ENCODE measurements around the gene IL18. TPM values are rescaled to one million over a fixed set of nuclear protein-coding genes. Genes with fewer than 3 reads are reported as not detected.

Gene IL18
- total RNA-seq, 1 donor from 2014 or later: not detected

DNA sequence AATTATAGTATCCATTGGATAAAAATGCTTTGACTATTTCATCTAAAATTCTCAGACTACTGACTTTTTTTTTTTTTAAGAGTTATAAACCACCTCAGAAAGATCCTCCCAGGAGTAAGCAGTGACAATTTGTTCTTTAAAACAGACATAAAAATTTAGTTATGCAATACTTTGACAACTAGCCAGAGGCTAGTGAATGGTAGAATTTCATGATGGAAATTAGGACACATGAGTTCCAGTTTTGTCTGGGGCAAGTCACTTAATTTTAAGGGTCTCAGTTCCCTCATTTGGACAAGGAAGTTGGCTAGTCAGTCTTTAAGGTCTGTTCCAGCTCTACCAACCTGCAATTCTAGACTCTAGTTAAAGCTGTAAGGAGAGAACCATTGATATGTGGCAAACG, 2.9 kb downstream of the IL18 start:
- no peaks in the 10 kb centered on the region for H3K36me3 Mint-ChIP-seq (ENCODE audit: low read depth)
- no peaks in the 10 kb centered on the region for H3K9me3 Mint-ChIP-seq
- DNase-seq (ENCODE audit: low read depth, low spot score): no peak
- peaks cover 4% of the 10 kb centered on the region for H3K27me3 Mint-ChIP-seq (ENCODE audit: low read depth)
- H3K27ac Mint-ChIP-seq (ENCODE audit: unreplicated experiment): no peak overlapping the region
- no peak for TF ChIP-seq CTCF (conservative IDR thresholded peaks at IDR 0.05)
- no peak overlapping the region for H3K4me3 Mint-ChIP-seq
- H3K4me1 Mint-ChIP-seq: no peaks in the 10 kb centered on the region

DNA sequence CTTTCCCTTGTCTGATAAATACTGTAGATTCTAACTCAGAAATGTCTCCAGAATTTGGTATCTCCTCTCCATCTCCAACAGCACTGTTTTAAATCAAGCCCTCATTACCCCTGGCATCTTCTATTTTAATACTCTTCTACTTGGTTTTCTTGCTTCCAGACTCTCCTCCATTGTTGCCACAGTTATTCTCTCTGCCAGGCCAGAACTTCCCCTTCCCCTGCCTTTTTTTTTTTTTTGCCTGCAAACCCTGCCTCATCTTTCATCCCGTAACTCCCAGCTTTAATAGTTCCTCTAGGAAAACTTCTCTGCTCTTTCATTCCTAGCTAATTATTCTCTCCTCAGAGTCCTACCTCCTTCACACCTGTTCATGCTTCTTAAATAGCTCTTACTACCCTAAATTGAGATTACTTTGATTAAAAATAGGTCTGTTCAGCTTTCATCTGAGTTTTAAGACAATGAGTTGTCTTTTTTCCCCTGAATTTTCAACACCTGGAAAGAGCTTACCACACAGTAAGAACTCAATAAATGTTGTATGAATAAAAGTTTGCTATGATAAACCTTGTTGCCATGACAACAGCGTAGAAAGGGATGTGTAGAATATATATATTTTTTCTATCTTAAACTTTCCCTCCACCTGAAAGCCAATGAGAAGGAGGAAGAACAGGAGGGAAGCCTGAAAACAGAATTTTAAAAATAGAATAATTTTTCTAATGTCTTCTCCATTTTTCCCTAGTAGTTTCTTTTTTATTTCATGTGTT, 3.6 kb downstream of the IL18 start:
- no peak overlapping the region for H3K27ac Mint-ChIP-seq (ENCODE audit: unreplicated experiment)

GRCh38 chr11:112159098-112160065, 4.5 kb downstream of the IL18 start:
- no peak for DNase-seq (ENCODE audit: low read depth, low spot score)
- H3K4me3 Mint-ChIP-seq: no peak overlapping the region
- H3K9me3 Mint-ChIP-seq: no peaks in the 10 kb centered on the region
- H3K36me3 Mint-ChIP-seq (ENCODE audit: low read depth): no peaks in the 10 kb centered on the region
- H3K27ac Mint-ChIP-seq (ENCODE audit: unreplicated experiment): no peak overlapping the region
- no peak for TF ChIP-seq CTCF (conservative IDR thresholded peaks at IDR 0.05)
- H3K4me1 Mint-ChIP-seq: no peaks in the 10 kb centered on the region
- peaks cover 4% of the 10 kb centered on the region for H3K27me3 Mint-ChIP-seq (ENCODE audit: low read depth)

More for the DNA sequence above, 3.6 kb downstream of the IL18 start:
- H3K4me3 Mint-ChIP-seq: no peak overlapping the region
- H3K9me3 Mint-ChIP-seq: no peaks in the 10 kb centered on the region
- no peaks in the 10 kb centered on the region for H3K36me3 Mint-ChIP-seq (ENCODE audit: low read depth)
- DNase-seq (ENCODE audit: low read depth, low spot score): no peak
- TF ChIP-seq CTCF (conservative IDR thresholded peaks at IDR 0.05): no peak
- no peaks in the 10 kb centered on the region for H3K4me1 Mint-ChIP-seq
- H3K27me3 Mint-ChIP-seq (ENCODE audit: low read depth): peaks cover 4% of the 10 kb centered on the region

- H3K27ac Mint-ChIP-seq (ENCODE audit: unreplicated experiment): no peak overlapping the region
- no peaks in the 10 kb centered on the region for H3K36me3 Mint-ChIP-seq (ENCODE audit: low read depth)
- TF ChIP-seq CTCF (conservative IDR thresholded peaks at IDR 0.05): no peak
- no peaks in the 10 kb centered on the region for H3K4me1 Mint-ChIP-seq
- DNase-seq (ENCODE audit: low read depth, low spot score): no peak
- no peaks in the 10 kb centered on the region for H3K27me3 Mint-ChIP-seq (ENCODE audit: low read depth)
- H3K9me3 Mint-ChIP-seq: no peaks in the 10 kb centered on the region
- H3K4me3 Mint-ChIP-seq: no peak overlapping the region
Measured at GRCh38 chr11:112156956-112157766, 6.7 kb downstream of the IL18 start.

All from neural crest cell (in vitro differentiated cells).